GM18907 (cell line): ENCODE results near the gene SARM1.
A peak's percentile ranks its signal among the peaks of the same experiment; 100 is the strongest.
"Not testable (repeated sequence)": the region's sequence is repeated elsewhere in the genome, so short reads cannot be mapped to it uniquely, and the experiment has no call there.

ENCODE experiments used
- ATAC-seq: cut with Tn5 transposase; IDR thresholded peaks from one replicate; pipeline ENCODE4 v1.9.1; 2021; ENCODE audit warnings: mild to moderate bottlenecking, moderate library complexity; ENCODE audit not compliant: unreplicated experiment

SARM1 gene

DNA sequence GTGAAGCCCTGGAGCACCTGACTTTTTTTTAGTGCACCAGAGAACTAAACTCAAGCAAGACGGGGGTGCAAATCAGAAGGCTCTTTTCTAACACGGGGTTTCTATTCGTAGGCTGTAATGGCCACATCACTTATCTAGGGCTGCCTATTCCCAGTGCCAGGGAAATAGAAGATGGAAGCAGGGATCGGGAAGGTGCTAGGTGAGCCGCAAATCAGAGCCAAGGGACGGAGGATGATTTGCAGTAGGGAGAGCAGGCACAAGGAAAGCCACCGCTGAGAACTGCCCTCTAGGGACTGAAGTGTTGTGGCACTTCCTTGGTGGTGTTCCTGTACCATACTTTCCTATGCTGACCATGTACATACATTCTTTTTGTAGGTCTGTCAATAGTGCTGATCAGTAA, 42.3 kb downstream of the SARM1 start:
- no peak for ATAC-seq

GRCh38 chr17:28415886-28416285, 44.4 kb downstream of the SARM1 start:
- no peak for ATAC-seq

DNA sequence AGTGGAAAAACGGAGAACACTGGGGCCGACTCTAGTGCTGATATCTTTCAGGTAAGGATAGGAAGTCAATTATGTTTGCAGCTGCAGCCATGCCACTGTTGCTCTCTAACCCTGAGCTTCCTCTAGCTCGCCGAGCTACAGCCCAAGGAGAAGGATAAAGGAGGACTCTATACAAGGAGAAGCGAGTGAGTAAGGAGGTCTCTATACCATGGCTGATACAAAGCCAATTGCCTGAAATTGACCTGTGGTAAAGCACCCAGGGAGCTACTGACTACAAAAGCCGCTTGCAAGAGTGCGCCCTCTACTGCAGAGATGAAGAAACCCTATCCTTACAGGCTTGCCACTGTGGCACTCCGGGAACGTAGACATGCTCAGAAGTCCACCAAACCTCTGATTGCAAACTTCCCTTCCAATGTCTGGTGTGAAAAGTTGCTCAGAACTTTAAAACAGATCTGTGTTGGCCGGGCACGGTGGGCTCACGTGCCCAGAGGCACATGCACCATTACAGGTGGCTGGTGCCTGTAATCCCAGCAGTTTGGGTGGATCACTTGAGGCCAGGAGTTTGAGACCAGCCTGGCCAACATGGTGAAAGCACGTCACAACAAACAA, 45.3 kb downstream of the SARM1 start:
- ATAC-seq = peak; percentile 56

- ATAC-seq = no peak
These were observed 50.4 kb downstream of the SARM1 start for GRCh38 chr17:28421787-28422305.

- ATAC-seq = no peak
These were observed 53.7 kb downstream of the SARM1 start for GRCh38 chr17:28425206-28425605.

DNA sequence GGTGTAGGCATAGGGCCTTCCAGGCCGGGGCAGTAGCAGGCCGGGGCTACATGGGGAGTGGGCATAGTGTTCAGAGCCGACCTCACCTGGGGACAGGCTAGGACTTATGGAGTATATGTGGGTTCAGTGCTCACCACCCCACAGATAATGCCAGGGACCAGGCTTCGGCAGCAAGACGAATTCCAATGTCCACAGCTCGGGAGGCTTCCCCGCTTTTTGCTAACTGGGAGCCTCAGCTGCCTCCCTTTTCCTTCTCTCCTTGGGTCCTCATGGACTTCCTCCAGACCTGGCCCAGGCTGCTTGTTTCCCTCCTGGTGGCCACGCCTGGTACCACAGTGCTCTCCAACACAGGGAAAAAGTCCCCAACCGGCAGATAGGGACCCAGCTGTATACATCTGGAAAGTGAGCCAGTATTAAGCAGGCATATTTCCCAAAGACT, 54.6 kb downstream of the SARM1 start:
- ATAC-seq = no peak

DNA sequence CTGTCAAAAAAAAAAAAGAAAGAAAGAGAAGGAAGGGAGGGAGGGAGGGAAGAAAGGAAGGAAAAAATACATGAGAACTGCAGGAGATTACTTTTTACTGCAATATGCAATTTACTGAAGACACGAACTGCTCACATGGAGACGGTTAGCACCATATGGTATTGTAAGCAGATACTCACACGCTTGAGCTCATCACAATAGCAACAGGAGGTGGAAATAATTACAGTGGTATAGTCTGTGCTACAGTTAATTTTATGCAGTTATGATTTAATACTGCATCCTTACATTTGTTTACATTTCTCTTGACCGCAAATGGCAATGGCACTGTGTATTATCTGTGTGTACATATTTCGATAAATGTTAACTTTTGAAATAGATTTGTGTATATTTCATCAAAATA, 55.9 kb downstream of the SARM1 start:
- ATAC-seq = no peak

DNA sequence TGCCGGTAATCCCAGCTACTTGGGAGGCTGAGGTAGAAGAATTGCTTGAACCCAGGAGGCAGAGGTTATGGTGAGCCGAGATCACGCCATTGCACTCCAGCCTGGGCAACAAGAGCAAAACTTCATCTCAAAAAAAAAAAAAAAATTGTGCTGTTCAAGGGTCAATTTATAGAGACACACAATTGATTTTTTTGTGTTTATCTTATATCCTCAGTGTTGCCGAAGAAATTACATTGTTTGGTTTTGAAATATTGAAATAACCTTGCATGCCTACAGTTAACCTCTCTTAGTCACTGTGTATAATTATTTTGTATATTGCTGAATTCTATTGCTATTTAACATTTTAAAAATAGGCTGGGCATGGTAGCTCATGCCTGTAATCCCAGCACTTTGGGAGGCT, 56.5 kb downstream of the SARM1 start:
- not testable (repeated sequence) for ATAC-seq

DNA sequence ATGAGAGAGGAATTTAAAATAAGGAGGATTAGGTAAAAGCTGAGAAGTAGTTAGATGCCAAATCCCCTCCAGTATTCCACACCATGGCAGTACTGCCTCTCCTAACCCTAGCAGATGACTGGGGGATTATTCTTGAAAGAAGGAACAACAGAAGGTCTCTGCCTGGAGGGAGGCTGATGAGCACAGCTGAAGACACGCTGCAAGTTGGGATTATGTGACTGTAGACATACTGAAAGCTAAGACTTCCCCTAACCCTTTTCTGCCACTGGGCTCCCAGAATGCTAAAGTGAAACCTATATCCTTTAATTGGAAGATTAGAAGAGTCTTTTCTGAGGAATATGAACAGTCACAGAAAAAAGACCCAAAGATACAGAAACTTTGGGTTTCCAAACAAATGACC, 62.2 kb downstream of the SARM1 start:
- ATAC-seq = no peak

DNA sequence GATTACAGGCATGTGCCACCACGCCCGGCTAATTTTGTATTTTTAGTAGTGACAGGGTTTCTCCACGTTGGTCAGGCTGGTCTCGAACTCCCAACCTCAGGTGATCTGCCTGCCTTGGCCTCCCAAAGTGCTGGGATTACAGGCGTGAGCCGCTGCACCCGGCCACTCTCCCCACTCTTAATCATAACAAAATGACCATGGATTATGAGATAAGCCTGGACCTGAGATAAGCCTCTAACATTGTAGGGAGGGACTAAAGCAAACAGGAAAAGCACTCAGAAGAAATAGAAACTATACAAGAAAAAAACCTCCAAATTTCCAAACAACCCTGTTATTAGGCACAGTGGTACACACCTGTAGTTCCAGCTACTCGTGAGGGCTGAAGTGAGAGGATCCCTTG, 62.8 kb downstream of the SARM1 start:
- ATAC-seq = not testable (repeated sequence)

- ATAC-seq = no peak
These were observed 72.6 kb downstream of the SARM1 start for GRCh38 chr17:28443901-28444638.

GRCh38 chr17:28446716-28447395, 75.4 kb downstream of the SARM1 start:
- no peak for ATAC-seq

DNA sequence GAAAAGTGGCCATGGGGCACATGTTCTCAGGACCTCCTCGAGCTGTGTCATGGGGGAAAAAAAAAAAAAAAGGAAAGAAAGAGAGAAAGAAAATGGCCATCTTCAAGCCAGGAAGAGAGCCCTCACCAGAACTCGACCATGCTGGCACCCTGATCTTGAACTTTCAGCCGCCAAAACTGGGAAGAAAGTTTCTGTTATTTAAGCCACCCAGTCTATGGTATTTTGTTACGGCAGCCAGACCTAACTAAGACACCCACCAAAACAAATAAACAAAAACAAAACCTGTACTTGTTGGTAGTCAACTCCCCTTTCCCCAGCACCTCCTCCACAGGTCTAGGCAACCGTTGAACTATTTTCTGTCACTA, 75.9 kb downstream of the SARM1 start:
- no peak for ATAC-seq

- ATAC-seq = no peak
These were observed 78.4 kb downstream of the SARM1 start for GRCh38 chr17:28449859-28450258.
